ENCODE results near the gene CAMK1D.

Gene CAMK1D

GRCh38 chr10:12509794-12510100, 160.4 kb downstream of the CAMK1D start:
- TF ChIP-seq CTCF (IDR thresholded peaks at IDR 0.05; ENCODE audit: insufficient read depth, low read depth, low read length, missing control alignments): no peak
- H3K4me3 ChIP-seq (ENCODE audit: low read depth, low read length): no peak overlapping the region

GRCh38 chr10:12510501-12510941, 161.2 kb downstream of the CAMK1D start:
- no peak overlapping the region for H3K4me3 ChIP-seq (ENCODE audit: low read depth, low read length)
- no peak for TF ChIP-seq CTCF (IDR thresholded peaks at IDR 0.05; ENCODE audit: insufficient read depth, low read depth, low read length, missing control alignments)
- DNase-seq (ENCODE audit: low read depth): no peak

More at GRCh38 chr10:12509794-12510100, 160.4 kb downstream of the CAMK1D start:
- no peak for DNase-seq (ENCODE audit: low read depth)

- no peak overlapping the region for H3K4me3 ChIP-seq (ENCODE audit: low read depth, low read length)
- no peak for TF ChIP-seq CTCF (IDR thresholded peaks at IDR 0.05; ENCODE audit: insufficient read depth, low read depth, low read length, missing control alignments)
- no peak for DNase-seq (ENCODE audit: low read depth)
Observed at GRCh38 chr10:12510984-12511383, 161.6 kb downstream of the CAMK1D start.

- no peak for DNase-seq (ENCODE audit: low read depth)
- H3K4me3 ChIP-seq (ENCODE audit: low read depth, low read length): no peak overlapping the region
- TF ChIP-seq CTCF (IDR thresholded peaks at IDR 0.05; ENCODE audit: insufficient read depth, low read depth, low read length, missing control alignments): no peak
Observed at GRCh38 chr10:12511651-12512050, 162.3 kb downstream of the CAMK1D start.

GRCh38 chr10:12512332-12513002, 163.1 kb downstream of the CAMK1D start:
- no peak for DNase-seq (ENCODE audit: low read depth)
- no peak overlapping the region for H3K4me3 ChIP-seq (ENCODE audit: low read depth, low read length)
- no peak for TF ChIP-seq CTCF (IDR thresholded peaks at IDR 0.05; ENCODE audit: insufficient read depth, low read depth, low read length, missing control alignments)

- H3K4me3 ChIP-seq (ENCODE audit: low read depth, low read length): no peak overlapping the region
- DNase-seq (ENCODE audit: low read depth): no peak
- TF ChIP-seq CTCF (IDR thresholded peaks at IDR 0.05; ENCODE audit: insufficient read depth, low read depth, low read length, missing control alignments): no peak
Observed at GRCh38 chr10:12513003-12513365, 163.6 kb downstream of the CAMK1D start.
